ENCODE measurements around the gene KIF15.

KIF15 gene

DNA sequence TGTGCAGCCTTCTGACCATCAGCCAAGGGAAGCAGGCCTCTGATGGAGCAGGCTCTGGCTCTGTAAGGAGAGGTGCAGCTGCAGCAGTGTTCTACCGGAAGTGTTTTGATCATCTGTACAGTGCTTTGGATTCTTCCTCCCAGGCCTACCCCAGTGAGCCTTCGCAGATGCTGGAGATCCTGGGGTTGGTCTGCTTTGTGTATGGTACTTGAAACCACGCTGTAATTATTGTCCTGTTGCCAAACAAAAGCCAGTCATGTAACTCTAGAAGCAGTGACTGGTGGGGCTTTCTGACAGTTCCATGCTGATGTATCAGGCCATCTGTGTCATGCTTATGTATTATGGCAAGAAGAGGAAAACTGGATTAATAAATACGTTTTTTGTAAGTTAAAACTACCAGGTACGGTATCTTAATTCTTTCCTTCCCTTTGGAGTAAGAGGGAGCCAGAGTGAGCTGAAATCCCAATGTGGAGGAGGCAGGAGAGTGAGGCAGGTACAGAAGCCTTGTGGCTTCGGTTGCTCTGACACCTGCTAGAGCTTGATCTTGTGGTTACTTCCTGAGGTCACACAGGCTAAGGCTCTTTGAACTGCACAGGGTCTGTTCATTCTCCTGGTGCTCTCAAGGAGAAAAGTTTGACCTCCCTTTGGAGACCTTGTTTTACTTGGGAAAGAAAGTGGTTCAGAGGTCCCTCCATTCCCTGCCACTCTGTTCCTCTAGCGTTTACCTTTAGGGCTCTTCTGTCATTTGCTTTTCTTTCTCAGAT is 103.9 kb downstream of the KIF15 start:
- no peak for DNase-seq (ENCODE audit: low read depth)
- H3K4me3 ChIP-seq (ENCODE audit: low read length): no peak overlapping the region
- TF ChIP-seq CTCF (conservative IDR thresholded peaks at IDR 0.05; ENCODE audit: low read depth, low read length): no peak

- no peak for TF ChIP-seq CTCF (conservative IDR thresholded peaks at IDR 0.05; ENCODE audit: low read depth, low read length)
- H3K4me3 ChIP-seq (ENCODE audit: low read length): no peak overlapping the region
- DNase-seq (ENCODE audit: low read depth): no peak
Measured at GRCh38 chr3:44867421-44868111, 106.0 kb downstream of the KIF15 start.

DNA sequence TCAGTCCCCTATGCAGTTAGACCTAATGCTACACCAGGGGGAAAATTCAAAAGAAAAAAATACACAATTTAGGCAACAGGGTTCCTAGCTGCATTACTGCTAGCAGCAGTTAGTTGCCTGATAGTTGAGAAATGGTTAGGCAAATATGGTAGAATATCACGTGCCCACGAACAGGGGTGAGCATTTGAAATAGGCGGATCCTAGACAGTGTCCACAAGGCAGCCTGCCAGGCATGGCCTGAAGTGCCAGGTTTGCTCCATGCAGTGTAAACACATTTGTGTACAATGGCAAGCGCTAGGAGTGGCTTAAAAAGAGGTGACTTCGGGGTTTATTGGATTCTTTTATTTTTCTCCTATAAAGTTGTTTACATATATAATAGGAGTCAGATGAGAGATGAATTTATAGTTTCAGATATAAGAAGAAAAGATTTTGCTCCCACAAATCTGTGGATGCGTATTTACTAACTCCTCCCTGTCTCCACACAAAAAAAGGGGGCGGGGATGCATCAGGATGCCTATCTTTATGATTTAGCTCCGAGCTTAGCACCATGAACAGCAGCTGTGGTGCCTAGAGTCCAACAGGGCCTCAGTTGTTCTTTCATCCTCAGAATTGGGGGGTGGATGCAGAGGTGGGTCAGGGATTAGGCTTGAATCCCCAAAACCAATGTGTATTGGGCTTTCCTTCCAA is 108.9 kb downstream of the KIF15 start:
- no peak overlapping the region for H3K4me3 ChIP-seq (ENCODE audit: low read length)
- TF ChIP-seq CTCF (conservative IDR thresholded peaks at IDR 0.05; ENCODE audit: low read depth, low read length): no peak
- DNase-seq (ENCODE audit: low read depth): no peak

DNA sequence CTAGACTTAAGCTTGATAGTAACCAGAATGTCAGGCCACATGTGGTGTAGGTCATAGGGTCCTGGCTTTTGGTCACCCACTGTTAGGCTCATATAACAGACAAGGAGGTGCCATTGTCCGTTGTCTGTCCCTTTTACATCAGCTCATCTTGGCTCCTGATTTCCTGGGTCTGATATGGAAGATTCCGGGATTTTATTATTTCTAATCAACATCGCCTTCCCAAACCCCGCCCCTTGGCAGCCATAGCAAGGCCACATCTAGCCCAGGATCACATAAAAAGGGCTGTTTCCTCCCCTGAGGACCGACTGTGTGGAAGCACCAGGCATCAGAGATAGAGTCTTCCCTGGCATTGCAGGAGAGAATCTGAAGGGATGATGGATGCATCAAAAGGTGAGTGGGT is 112.7 kb downstream of the KIF15 start, which contains the start of gene TGM4:
Gene TGM4, plus strand, starts transcription at position 301 of the 400 bp plus-strand sequence. Its CDS starts 71 bp downstream, at position 372.
- no peak within 1 kb of the TSS for H3K4me3 ChIP-seq (ENCODE audit: low read length)
- no peak for TF ChIP-seq CTCF (conservative IDR thresholded peaks at IDR 0.05; ENCODE audit: low read depth, low read length)
- DNase-seq (ENCODE audit: low read depth): no peak

GRCh38 chr3:44875596-44875995 is 114.0 kb downstream of the KIF15 start:
- no peak for TF ChIP-seq CTCF (conservative IDR thresholded peaks at IDR 0.05; ENCODE audit: low read depth, low read length)
- H3K4me3 ChIP-seq (ENCODE audit: low read length): no peak overlapping the region
- DNase-seq (ENCODE audit: low read depth): no peak

DNA sequence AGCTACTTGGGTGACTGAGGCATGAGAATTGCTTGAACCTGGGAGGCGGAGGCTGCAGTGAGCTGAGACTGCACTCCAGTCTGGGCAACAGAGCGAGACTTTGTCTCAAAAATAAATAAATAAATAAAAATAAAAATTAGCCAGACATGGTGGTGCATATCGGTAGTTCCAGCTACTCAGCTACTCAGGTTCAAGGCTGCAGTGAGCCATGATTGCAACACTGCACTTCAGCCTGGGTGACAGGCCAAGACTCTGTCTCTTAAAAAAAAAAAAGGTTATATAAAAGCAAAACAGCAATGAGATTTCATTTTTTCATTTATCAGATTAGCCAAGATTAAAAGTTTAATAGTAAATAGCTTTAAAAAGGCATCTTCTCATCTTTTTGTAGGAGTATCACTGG is 115.7 kb downstream of the KIF15 start:
- no peak overlapping the region for H3K4me3 ChIP-seq (ENCODE audit: low read length)
- DNase-seq (ENCODE audit: low read depth): no peak
- TF ChIP-seq CTCF (conservative IDR thresholded peaks at IDR 0.05; ENCODE audit: low read depth, low read length): no peak

Measured in retinal pigment epithelial cell (primary cell).